Upper lobe of right lung (tissue), 1 donor: ENCODE data around the gene TFDP1. TPM values are rescaled to one million over a fixed set of nuclear protein-coding genes. Genes with fewer than 3 reads are reported as not detected.

Experiments
- ATAC-seq: fragments of 200-7000 bp; cut with Tn5 transposase; one replicate; pipeline ENCODE4 v1.9.1; 2020; ENCODE audit warnings: mild to moderate bottlenecking, moderate library complexity
- DNase-seq: peaks from one replicate; pipeline ENCODE4 v3.0.0-alpha.2; 2020
- H3K27ac ChIP-seq: fragments of 200-600 bp; one replicate; pipeline ENCODE4 v1.8.0; 2022
- H3K27me3 ChIP-seq: fragments of 200-600 bp; one replicate; pipeline ENCODE4 v1.8.0; 2022; ENCODE audit warnings: mild to moderate bottlenecking
- H3K36me3 ChIP-seq: fragments of 200-600 bp; one replicate; pipeline ENCODE4 v1.8.0; 2022
- H3K4me1 ChIP-seq: fragments of 200-600 bp; one replicate; pipeline ENCODE4 v1.8.0; 2022
- H3K4me3 ChIP-seq: fragments of 200-600 bp; one replicate; pipeline ENCODE4 v1.8.0; 2022; ENCODE audit warnings: mild to moderate bottlenecking
- H3K9me3 ChIP-seq: fragments of 200-600 bp; one replicate; pipeline ENCODE4 v1.8.0; 2022
- CTCF ChIP-seq: fragments of 200-600 bp; IDR thresholded peaks from one replicate; pipeline ENCODE4 v1.8.0; 2022; ENCODE audit warnings: antibody characterized with exemption
- intact Hi-C: fragments of 100-400 bp; cut with DNase I; formaldehyde crosslinking; loops from one replicate; pipeline ENCODE4 v1.11.0; 2022
- total RNA-seq: library from RNA; stranded (reverse); fragmentation: NEBNext Ultra II Directional; extraction: Animal tissue kit (Norgen Biotek cat#: 25700); gene quantifications from one replicate; pipeline ENCODE4 v1.2.1, GENCODE V29; 2021
- donor health status: DM: no; HTN: yes; CAD: no; lungs with severe emphysema.

Gene TFDP1
- total RNA-seq, 1 donor from 2014 or later = 42.3 TPM

GRCh38 chr13:113639616-113640262, 55.2 kb downstream of the TFDP1 start:
- no peaks in the 10 kb centered on the region for H3K4me1 ChIP-seq
- H3K27me3 ChIP-seq = no peaks in the 10 kb centered on the region
- no peak overlapping the region for H3K27ac ChIP-seq
- H3K4me3 ChIP-seq = no peak overlapping the region
- TF ChIP-seq CTCF = no peak
- no peaks in the 10 kb centered on the region for H3K9me3 ChIP-seq
- DNase-seq = peak; percentile 40
- intact Hi-C loops = no loop called here
- ATAC-seq = no peak
- peaks cover 50% of the 10 kb centered on the region for H3K36me3 ChIP-seq

GRCh38 chr13:113641426-113641825, 56.9 kb downstream of the TFDP1 start:
- DNase-seq (no peak), ATAC-seq (no peak)
- no peak overlapping the region for H3K27ac ChIP-seq
- H3K4me1 ChIP-seq = peaks cover 1% of the 10 kb centered on the region
- H3K4me3 ChIP-seq = no peak overlapping the region
- intact Hi-C loops = no loop called here
- no peak for TF ChIP-seq CTCF
- peaks cover 34% of the 10 kb centered on the region for H3K36me3 ChIP-seq
- H3K27me3 ChIP-seq = no peaks in the 10 kb centered on the region
- no peaks in the 10 kb centered on the region for H3K9me3 ChIP-seq

GRCh38 chr13:113642563-113642962, 58.0 kb downstream of the TFDP1 start:
- DNase-seq (no peak), ATAC-seq (no peak)
- no peaks in the 10 kb centered on the region for H3K9me3 ChIP-seq
- no peak for TF ChIP-seq CTCF
- intact Hi-C loops = no loop called here
- no peaks in the 10 kb centered on the region for H3K27me3 ChIP-seq
- no peak overlapping the region for H3K4me3 ChIP-seq
- peaks cover 22% of the 10 kb centered on the region for H3K36me3 ChIP-seq
- no peak overlapping the region for H3K27ac ChIP-seq
- peaks cover 13% of the 10 kb centered on the region for H3K4me1 ChIP-seq

GRCh38 chr13:113643593-113643992, 59.0 kb downstream of the TFDP1 start:
- ATAC-seq = no peak
- no peak overlapping the region for H3K4me3 ChIP-seq
- H3K4me1 ChIP-seq = peaks cover 13% of the 10 kb centered on the region
- intact Hi-C loops = no loop called here
- H3K36me3 ChIP-seq = peaks cover 18% of the 10 kb centered on the region
- no peaks in the 10 kb centered on the region for H3K27me3 ChIP-seq
- no peak overlapping the region for H3K27ac ChIP-seq
- TF ChIP-seq CTCF = no peak
- DNase-seq = no peak
- no peaks in the 10 kb centered on the region for H3K9me3 ChIP-seq

GRCh38 chr13:113644800-113645199, 60.2 kb downstream of the TFDP1 start:
- ATAC-seq (no peak), DNase-seq (no peak)
- Histone ChIP-seq H3K36me3 (peaks cover 7% of the 10 kb centered on the region), H3K27me3 (no peaks in the 10 kb centered on the region), H3K9me3 (no peaks in the 10 kb centered on the region), H3K4me3 (no peak overlapping the region), H3K27ac (no peak overlapping the region), H3K4me1 (peaks cover 13% of the 10 kb centered on the region)
- intact Hi-C loops = no loop called here
- no peak for TF ChIP-seq CTCF

- TF ChIP-seq CTCF = no peak
- DNase-seq (peak; percentile 40), ATAC-seq (peak; percentile 4)
- H3K36me3 ChIP-seq = peaks cover 2% of the 10 kb centered on the region
- no peaks in the 10 kb centered on the region for H3K27me3 ChIP-seq
- H3K4me3 ChIP-seq = no peak overlapping the region
- intact Hi-C loops = no loop called here
- H3K9me3 ChIP-seq = no peaks in the 10 kb centered on the region
- peaks cover 13% of the 10 kb centered on the region for H3K4me1 ChIP-seq
- H3K27ac ChIP-seq = no peak overlapping the region
Measured at GRCh38 chr13:113645329-113645728, 60.8 kb downstream of the TFDP1 start.
